Airway epithelial cell (primary cell): ENCODE data around the gene LEPROT. TPM values are rescaled to one million over a fixed set of nuclear protein-coding genes. Genes with fewer than 3 reads are reported as not detected.

ENCODE experiments used
- total RNA-seq: library from RNA; depleted of rRNA; stranded (reverse); fragments of >200 nt; gene quantifications from 2 replicates; pipeline ENCODE4 v1.2.3, GENCODE V29; 2015

Gene LEPROT, protein sequence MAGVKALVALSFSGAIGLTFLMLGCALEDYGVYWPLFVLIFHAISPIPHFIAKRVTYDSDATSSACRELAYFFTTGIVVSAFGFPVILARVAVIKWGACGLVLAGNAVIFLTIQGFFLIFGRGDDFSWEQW
- 15.6 and 24.8 TPM in 2 replicates for total RNA-seq

DNA sequence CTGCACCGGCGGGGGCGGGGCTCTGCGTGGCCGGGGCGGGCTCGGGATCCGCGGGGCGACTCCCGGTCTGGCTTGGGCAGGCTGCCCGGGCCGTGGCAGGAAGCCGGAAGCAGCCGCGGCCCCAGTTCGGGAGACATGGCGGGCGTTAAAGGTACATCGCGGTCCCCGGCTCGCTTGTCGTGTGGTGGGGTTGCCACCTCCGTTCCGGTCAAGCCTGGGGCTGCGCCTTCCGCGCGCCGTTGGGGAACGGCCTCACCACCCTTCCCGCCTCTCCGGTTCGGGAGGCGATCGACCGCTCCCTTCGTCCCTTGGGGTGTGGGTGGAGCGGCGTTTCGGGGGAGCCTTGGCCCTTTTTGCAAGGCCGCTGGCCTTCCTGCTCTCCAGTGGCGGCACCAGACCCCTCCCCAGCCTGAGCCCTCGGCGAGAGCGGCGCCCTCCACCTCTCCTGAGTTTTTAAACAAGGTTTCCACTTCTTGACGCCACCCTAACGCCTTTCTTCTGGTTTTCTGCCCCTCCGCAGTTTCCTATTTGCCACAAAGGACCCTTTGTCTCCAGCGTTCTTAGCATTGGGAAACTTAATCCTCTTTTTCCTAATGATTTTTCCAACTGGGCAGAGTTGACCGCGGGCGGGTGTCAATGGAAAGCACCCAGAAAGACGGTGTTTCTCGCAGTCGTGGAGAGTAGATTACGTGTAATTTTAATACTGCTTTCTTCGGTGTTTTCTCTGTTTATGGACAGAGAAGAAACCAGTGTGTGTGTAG lies at the start of gene LEPROT, which contains the start of gene LEPR:
TSS of gene LEPROT (plus strand) at position 79 of the 761 bp plus-strand sequence. CDS start at position 136, 57 bp downstream.
TSS of gene LEPR (plus strand) at position 79 of the 761 bp plus-strand sequence. CDS start 144,898 bp downstream, outside the sequence.

Other genes starting within 250 kb of the LEPROT start
- 1.3 and 2.8 TPM in 2 replicates for gene DNAJC6, start 111.1 kb upstream of the LEPROT start, total RNA-seq
- gene LEPR, start within 50 bp of the LEPROT start, total RNA-seq = 4.8 and 6.3 TPM in 2 replicates